Activated naive CD4-positive, alpha-beta T cell treated with anti-CD3 and anti-CD28 coated beads for 36 hours (primary cell): ENCODE measurements around the gene ANKRD13A. TPM values are rescaled to one million over a fixed set of nuclear protein-coding genes. Genes with fewer than 3 reads are reported as not detected.
A peak's percentile ranks its signal among the peaks of the same experiment; 100 is the strongest.
"Not testable (repeated sequence)": the region's sequence is repeated elsewhere in the genome, so short reads cannot be mapped to it uniquely, and the experiment has no call there.

Source experiments
- CTCF ChIA-PET: fragments of 350-600 bp; sonication (Branson Sonifier 250); formaldehyde crosslinking; loops from one replicate; lab custom pipeline; 2021; ENCODE audit warnings: antibody characterized with exemption; lab: Charles Lee
- DNase-seq: peaks from one replicate; pipeline ENCODE4 v3.0.0-alpha.2; 2020
- H3K27ac Mint-ChIP-seq: one replicate; pipeline ENCODE4 v1.8.0; 2021; ENCODE audit warnings: mild to moderate bottlenecking, mixed read lengths
- H3K27me3 Mint-ChIP-seq: one replicate; pipeline ENCODE4 v1.8.0; 2021; ENCODE audit warnings: low read depth, mixed read lengths
- H3K36me3 Mint-ChIP-seq: one replicate; pipeline ENCODE4 v1.8.0; 2021; ENCODE audit warnings: low read depth, mixed read lengths
- H3K4me1 Mint-ChIP-seq: one replicate; pipeline ENCODE4 v1.8.0; 2021; ENCODE audit warnings: low read depth, mixed read lengths
- H3K4me3 Mint-ChIP-seq: one replicate; pipeline ENCODE4 v1.8.0; 2021; ENCODE audit warnings: mild to moderate bottlenecking, moderate library complexity, mixed read lengths
- H3K9me3 Mint-ChIP-seq: one replicate; pipeline ENCODE4 v1.8.0; 2021; ENCODE audit warnings: mixed read lengths
- intact Hi-C: fragments of 100-400 bp; cut with micrococcal nuclease; formaldehyde crosslinking; loops from one replicate; pipeline ENCODE4 v1.15.1; 2023
- total RNA-seq, 2 experiments: library from RNA; stranded (reverse); gene quantifications; one replicate each; pipeline ENCODE4 v1.2.3, GENCODE V29; 2021

ANKRD13A gene
- total RNA-seq, 2 experiments from 2014 or later, result 28.3 to 31.5 TPM

DNA sequence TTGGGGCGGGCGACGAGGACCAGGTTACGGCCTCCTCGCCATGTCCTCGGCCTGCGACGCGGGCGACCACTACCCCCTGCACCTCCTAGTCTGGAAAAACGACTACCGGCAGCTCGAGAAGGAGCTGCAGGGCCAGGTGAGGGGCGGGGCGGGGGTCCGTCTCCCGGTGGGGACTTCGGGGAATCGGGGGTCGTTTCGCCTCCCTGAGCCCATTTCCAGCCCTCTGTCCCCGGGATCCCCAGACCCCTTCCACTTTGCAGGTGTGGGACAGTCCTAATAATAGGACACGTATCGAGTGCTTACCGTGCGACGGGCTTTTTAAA is 380 bp downstream of the ANKRD13A start:
- intact Hi-C loops, result loop anchor here (2.0 to 10.0 kb wide), 4 partner anchors 281 to 1365 kb away; partner anchors contain the start of genes ATP2A2, PPP1CC and SELPLG
- DNase-seq, result no peak
- H3K9me3 Mint-ChIP-seq, result no peaks in the 10 kb centered on the region
- H3K36me3 Mint-ChIP-seq, result no peaks in the 10 kb centered on the region
- CTCF ChIA-PET, result no interaction called here
- H3K27me3 Mint-ChIP-seq, result no peaks in the 10 kb centered on the region
- H3K4me3 Mint-ChIP-seq, result peak overlapping the region; percentile 89
- H3K27ac Mint-ChIP-seq, result no peak overlapping the region
- H3K4me1 Mint-ChIP-seq, result peaks cover 56% of the 10 kb centered on the region

DNA sequence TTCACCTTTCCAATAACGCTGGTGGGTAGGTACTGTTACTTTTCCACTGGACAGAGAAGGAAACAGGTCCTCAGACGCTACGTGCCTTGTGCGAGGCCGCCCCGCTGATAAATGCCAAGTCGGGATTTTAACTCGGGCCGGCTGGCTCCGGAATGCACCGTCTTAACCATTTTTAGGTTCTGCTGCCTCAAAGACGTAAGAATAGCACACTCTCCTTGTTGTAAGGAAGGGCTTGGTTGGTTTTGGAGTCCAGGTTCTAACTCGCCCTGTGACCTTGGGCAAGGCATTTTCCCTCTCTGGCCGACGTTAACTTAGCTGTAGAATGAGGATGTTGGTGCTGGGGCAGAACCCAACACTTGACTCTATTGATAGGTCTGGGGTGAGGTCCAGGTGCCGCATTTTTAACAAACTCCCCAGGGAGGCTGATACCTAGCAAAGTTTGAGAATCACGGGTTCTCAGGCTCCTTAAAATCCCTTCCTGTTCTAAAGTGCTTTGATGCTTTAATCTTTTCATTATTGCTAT is 814 bp downstream of the ANKRD13A start:
- H3K9me3 Mint-ChIP-seq, result no peaks in the 10 kb centered on the region
- no peaks in the 10 kb centered on the region for H3K27me3 Mint-ChIP-seq
- H3K4me3 Mint-ChIP-seq, result peak overlapping the region; percentile 89
- H3K36me3 Mint-ChIP-seq, result no peaks in the 10 kb centered on the region
- intact Hi-C loops, result loop anchor here (2.0 to 10.0 kb wide), 5 partner anchors 281 to 1435 kb away; partner anchors contain the start of genes ATP2A2, ISCU, PPP1CC and SART3
- CTCF ChIA-PET, result no interaction called here
- peak overlapping the region; percentile 36 for H3K27ac Mint-ChIP-seq
- peaks cover 56% of the 10 kb centered on the region for H3K4me1 Mint-ChIP-seq
- DNase-seq, result peak; percentile 34

DNA sequence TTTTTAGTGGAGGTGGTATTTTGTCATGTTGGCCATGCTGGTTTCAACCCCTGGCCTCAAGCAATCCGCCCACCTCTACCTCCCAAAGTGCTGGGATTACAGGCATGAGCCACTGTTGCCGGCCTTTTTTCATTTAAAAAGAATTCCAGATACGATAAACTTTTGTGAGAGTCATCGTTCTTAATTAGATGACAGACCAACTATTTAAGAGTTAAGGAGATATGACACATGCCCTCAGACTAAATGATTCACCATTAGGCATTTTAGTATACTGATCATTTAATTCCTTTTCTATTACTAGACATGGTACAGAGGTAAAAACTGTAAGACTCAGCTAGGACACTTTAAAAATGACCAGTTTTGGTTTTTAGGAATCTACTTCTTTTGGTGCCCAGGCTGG is 2.4 kb downstream of the ANKRD13A start:
- H3K36me3 Mint-ChIP-seq, result peaks cover 4% of the 10 kb centered on the region
- H3K27me3 Mint-ChIP-seq, result no peaks in the 10 kb centered on the region
- intact Hi-C loops, result loop anchor here (10.0 kb wide), 1 partner anchor 1437 kb away; the partner anchor contains the start of genes ISCU and SART3
- H3K27ac Mint-ChIP-seq, result no peak overlapping the region
- DNase-seq, result no peak
- H3K4me3 Mint-ChIP-seq, result no peak overlapping the region
- peaks cover 3% of the 10 kb centered on the region for H3K9me3 Mint-ChIP-seq
- peaks cover 69% of the 10 kb centered on the region for H3K4me1 Mint-ChIP-seq
- CTCF ChIA-PET, result interaction anchor here (0.7 kb wide), 1 partner anchor 13 kb away, joined by 3 read pairs; no protein-coding TSS in a partner anchor

DNA sequence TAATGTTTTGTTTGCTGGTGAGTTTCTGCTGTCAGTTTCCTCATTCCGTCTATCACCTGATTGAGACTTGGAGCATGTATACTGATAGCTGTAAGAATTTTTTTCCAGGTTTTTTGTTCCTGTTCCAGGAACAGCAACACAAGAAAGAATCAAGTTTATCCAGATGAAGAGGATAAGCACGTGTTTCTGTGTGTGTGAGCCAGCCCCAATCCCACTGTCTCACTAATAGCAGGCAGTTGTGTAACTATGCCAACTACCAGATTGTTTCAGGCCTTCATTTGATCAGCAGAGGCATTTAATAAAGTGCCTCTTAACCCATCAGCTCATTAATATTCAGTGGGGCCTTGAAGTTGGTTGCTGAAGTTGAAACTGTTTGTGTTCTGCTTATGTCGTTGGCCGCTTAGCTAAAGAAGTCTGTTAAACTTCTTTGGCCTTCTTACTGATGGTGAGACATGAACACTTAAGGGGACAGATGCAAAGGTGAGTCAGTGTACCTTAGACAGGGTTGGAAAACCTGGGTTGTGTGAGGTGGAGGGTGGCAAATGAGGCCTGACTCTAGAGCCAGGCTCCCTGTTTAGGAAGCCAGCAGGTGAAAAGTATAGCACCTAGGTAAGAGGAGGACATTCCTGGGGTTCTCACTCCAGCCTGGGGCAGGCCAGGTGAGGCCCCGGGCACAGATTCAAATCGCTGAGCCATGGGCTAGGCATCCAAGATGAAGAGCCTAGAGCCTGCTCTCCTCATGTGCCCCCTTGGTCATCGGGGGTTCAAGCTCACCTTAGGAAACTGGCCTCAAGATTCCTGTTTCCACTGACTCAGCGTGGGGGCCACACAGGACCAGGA is 3.7 kb downstream of the ANKRD13A start:
- H3K27ac Mint-ChIP-seq, result no peak overlapping the region
- intact Hi-C loops, result loop anchor here (10.0 kb wide), 1 partner anchor 1438 kb away; the partner anchor contains the start of genes ISCU and SART3
- peaks cover 10% of the 10 kb centered on the region for H3K36me3 Mint-ChIP-seq
- no peak for DNase-seq
- no peaks in the 10 kb centered on the region for H3K27me3 Mint-ChIP-seq
- H3K9me3 Mint-ChIP-seq, result peaks cover 3% of the 10 kb centered on the region
- no peak overlapping the region for H3K4me3 Mint-ChIP-seq
- peaks cover 75% of the 10 kb centered on the region for H3K4me1 Mint-ChIP-seq
- CTCF ChIA-PET, result interaction anchor here (0.9 kb wide), 1 partner anchor 12 kb away, joined by 3 read pairs; no protein-coding TSS in a partner anchor

DNA sequence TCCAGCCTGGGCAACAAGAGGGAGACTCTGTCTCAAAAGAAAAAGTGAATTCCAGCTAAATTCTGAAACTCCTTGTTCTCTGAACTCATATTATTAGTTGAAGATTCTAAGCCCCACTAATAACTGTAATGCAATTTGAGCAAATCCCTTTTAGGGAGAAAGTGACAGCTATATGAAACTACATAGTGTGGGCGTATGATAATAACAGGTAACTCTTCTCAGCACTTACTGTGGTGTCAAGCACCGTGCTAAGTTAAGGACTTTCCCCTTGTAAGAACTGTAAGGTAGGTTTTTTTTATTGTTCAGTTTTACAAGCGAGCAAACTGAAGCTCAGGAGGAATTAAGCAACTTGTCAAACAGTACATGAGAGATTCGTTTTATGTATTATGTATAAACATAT is 5.4 kb downstream of the ANKRD13A start:
- Mint-ChIP-seq H3K4me1 (peaks cover 82% of the 10 kb centered on the region), H3K9me3 (peaks cover 3% of the 10 kb centered on the region), H3K27ac (peak overlapping the region; percentile 79), H3K4me3 (no peak overlapping the region), H3K36me3 (peaks cover 12% of the 10 kb centered on the region), H3K27me3 (no peaks in the 10 kb centered on the region)
- CTCF ChIA-PET, result interaction anchor here (0.6 to 1.6 kb wide), 10 partner anchors 18 to 121 kb away, joined by 3 to 7 read pairs (median 3); no protein-coding TSS in a partner anchor
- peak; percentile 47 for DNase-seq
- intact Hi-C loops, result loop anchor here (1.0 to 10.0 kb wide), 7 partner anchors 17 to 1440 kb away; partner anchors contain the start of genes C12orf76, ISCU and SART3

DNA sequence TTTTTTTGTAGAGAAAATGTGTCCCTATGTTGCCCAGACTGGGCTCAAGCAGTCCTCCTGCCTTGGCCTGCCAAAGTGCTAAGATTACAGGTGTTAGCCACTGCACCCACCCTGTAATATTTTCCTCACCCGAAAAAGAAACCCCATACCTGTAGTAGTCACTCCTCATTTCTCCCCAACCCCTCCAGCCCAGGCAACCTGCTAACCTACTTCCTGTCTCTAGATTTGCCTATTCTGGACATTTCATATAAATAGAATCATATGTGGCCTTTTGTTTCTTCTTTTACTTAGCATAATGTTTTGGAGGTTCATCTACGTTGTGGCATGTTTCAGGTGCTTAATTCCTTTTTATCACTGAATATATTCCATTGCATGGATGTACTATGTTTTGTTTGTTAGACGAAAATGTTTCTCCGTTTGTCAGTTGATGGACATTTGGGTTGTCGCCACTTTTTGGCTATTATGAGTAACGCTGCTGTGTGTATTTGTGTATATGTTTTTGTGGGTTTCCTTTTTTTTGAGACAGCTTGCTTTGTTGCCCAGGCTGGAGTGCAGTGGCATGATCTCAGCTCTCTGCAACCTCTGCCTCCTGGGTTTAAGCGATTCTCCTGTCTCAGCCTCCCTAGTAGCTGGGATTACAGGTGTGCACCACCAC is 6.2 kb downstream of the ANKRD13A start:
- peaks cover 12% of the 10 kb centered on the region for H3K36me3 Mint-ChIP-seq
- CTCF ChIA-PET, result interaction anchor here (0.8 to 1.6 kb wide), 5 partner anchors 26 to 117 kb away, joined by 3 to 7 read pairs (median 4); no protein-coding TSS in a partner anchor

DNA sequence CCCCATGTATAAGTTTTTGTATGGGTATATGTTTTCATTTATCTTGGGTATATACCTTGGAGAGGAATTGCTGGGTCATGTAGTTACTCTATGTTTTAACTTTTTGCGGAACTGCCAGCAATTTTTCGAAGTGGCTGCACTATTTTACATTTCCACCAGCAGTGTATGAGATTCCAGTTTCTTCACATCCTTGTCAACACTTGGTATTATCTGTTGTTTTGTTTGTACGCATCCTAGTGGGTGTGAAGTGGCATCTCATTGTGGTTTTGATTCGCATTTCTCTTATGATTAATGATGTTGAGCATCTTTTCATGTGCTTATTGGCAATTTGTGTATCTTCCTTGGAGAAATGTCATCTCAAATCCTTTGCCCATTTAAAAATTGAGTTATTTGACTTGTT is 6.9 kb downstream of the ANKRD13A start:
- intact Hi-C loops, result loop anchor here (5.0 to 10.0 kb wide), 2 partner anchors 34 to 1441 kb away; partner anchors contain the start of genes ISCU and SART3
- peaks cover 12% of the 10 kb centered on the region for H3K36me3 Mint-ChIP-seq

More for the DNA sequence above, 6.2 kb downstream of the ANKRD13A start:
- H3K27ac Mint-ChIP-seq, result peak overlapping the region; percentile 79
- H3K4me3 Mint-ChIP-seq, result peak overlapping the region; percentile 50
- intact Hi-C loops, result loop anchor here (2.0 to 10.0 kb wide), 6 partner anchors 21 to 1441 kb away; partner anchors contain the start of genes C12orf76, ISCU and SART3
- H3K4me1 Mint-ChIP-seq, result peaks cover 86% of the 10 kb centered on the region
- H3K9me3 Mint-ChIP-seq, result peaks cover 3% of the 10 kb centered on the region
- peak; percentile 56 for DNase-seq
- no peaks in the 10 kb centered on the region for H3K27me3 Mint-ChIP-seq

DNA sequence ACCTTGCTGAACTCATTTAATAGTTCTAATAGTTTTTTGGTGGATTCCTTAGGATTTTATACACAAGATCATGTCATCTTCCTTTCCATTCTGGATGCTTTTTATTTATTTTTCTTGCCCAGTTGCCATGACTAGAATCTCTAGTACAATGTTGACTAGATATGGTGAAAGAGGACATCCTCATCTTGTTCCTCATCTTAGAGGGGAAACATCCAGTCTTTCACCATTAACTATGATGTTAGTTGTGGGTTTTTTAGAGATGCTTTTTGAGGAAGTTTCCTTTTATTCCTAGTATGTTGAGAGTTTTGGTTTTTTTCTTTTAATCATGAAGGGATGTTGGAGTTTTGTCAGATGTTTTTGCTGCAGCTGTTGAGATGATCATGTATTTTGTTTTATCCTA is 8.7 kb downstream of the ANKRD13A start:
- H3K9me3 Mint-ChIP-seq, result peaks cover 3% of the 10 kb centered on the region
- H3K4me1 Mint-ChIP-seq, result peaks cover 93% of the 10 kb centered on the region
- no peak overlapping the region for H3K4me3 Mint-ChIP-seq
- H3K27me3 Mint-ChIP-seq, result no peaks in the 10 kb centered on the region
- no peak overlapping the region for H3K27ac Mint-ChIP-seq
- intact Hi-C loops, result loop anchor here (1.0 to 10.0 kb wide), 3 partner anchors 21 to 1443 kb away; partner anchors contain the start of genes ISCU and SART3
- CTCF ChIA-PET, result no interaction called here
- peaks cover 20% of the 10 kb centered on the region for H3K36me3 Mint-ChIP-seq
- no peak for DNase-seq

More for the DNA sequence above, 6.9 kb downstream of the ANKRD13A start:
- no peaks in the 10 kb centered on the region for H3K27me3 Mint-ChIP-seq
- H3K4me1 Mint-ChIP-seq, result peaks cover 89% of the 10 kb centered on the region
- H3K27ac Mint-ChIP-seq, result no peak overlapping the region
- peaks cover 3% of the 10 kb centered on the region for H3K9me3 Mint-ChIP-seq
- CTCF ChIA-PET, result no interaction called here
- no peak for DNase-seq
- H3K4me3 Mint-ChIP-seq, result no peak overlapping the region

DNA sequence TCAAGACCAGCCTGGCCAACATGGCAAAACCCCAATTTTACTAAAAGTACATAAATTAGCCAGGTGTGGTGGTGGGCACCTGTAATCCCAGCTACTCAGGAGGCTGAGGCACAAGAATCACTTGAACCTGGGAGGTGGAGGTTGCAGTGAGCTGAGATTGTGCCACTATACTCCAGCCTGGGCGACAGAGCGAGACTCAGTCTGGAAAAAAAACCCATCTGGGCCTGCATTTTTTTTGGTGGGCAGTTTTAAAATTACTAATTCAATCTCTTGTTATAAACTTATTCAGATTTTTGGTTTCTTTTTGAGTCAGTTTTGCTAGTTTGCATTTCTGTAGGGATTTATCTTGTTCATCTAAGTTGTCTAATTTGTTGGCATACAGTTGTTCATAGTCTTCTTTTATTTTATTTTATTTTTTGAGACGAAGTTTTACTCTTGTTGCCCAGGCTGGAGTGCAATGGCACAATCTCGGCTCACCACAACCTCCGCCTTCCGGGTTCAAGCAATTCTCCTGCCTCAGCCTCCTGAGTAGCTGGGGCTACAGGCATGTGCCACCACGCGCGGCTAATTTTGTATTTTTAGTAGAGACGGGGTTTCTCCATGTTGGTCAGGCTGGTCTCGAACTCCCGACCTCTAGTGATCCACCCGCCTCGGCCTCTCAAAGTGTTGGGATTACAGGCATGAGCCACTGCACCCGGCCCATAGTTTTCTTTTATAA is 9.6 kb downstream of the ANKRD13A start:
- peak; percentile 57 for DNase-seq
- H3K27ac Mint-ChIP-seq, H3K27me3 Mint-ChIP-seq, CTCF ChIA-PET, H3K9me3 Mint-ChIP-seq, H3K4me3 Mint-ChIP-seq: not testable (repeated sequence)
- Mint-ChIP-seq H3K4me1 (peaks cover 88% of the 10 kb centered on the region), H3K36me3 (peaks cover 22% of the 10 kb centered on the region)
- intact Hi-C loops, result loop anchor here (1.0 to 10.0 kb wide), 3 partner anchors 22 to 1444 kb away; partner anchors contain the start of genes ISCU and SART3

DNA sequence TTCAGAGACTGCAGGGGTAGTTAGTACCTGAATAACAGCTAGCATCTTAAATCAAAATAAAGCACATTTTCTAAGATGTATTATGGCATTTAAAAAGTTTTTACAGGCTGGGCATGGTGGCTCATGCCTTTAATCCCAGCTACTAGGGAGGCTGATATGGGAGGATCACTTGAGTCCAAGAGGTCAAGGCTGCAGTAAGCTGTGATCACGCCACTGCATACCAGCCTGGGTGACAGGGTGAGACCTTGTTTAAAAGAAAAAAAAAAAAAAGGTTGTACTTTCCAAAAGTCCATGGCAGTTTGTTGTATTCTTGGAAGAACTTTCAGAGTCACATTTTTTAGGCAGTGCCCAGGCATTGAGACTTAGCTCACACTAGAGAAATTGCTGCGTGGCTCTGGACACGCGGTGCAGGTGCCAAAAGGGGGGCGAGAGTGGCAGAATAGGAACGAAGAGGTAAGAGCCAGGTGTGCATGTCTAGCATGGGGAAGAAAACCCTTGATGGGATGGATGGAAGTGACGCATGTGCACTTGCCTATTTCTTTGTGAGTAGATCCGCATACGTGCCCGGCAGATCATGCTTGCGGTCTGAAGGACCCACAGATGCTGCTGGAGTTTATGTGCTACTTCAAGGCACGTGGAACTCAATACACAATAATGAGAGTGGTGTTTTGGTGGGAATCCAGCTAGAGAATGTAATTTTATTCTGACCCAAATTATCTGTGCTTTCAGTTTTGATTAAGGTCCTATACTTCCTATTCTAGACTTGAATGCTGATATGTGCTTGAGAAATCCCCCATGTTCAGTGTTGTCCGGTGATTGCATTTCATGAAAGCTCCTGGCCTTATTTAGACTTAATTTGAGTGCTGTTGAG is 11.9 kb downstream of the ANKRD13A start:
- CTCF ChIA-PET, result interaction anchor here (0.9 kb wide), 1 partner anchor 11 kb away, joined by 6 read pairs; no protein-coding TSS in a partner anchor
- Mint-ChIP-seq H3K27me3 (no peaks in the 10 kb centered on the region), H3K4me1 (peaks cover 76% of the 10 kb centered on the region), H3K27ac (no peak overlapping the region), H3K9me3 (peaks cover 2% of the 10 kb centered on the region), H3K4me3 (no peak overlapping the region), H3K36me3 (peaks cover 28% of the 10 kb centered on the region)
- intact Hi-C loops, result no loop called here
- no peak for DNase-seq
